Measurements from ENCODE around the gene ZNF786.
"Not testable (repeated sequence)": the region's sequence is repeated elsewhere in the genome, so short reads cannot be mapped to it uniquely, and the experiment has no call there.

ZNF786 gene

GRCh38 chr7:149031353-149031910 is 59.1 kb downstream of the ZNF786 start:
- DNase-seq (ENCODE audit: low read depth, low spot score), result no peak

GRCh38 chr7:149030439-149030838 is 60.1 kb downstream of the ZNF786 start:
- DNase-seq (ENCODE audit: low read depth, low spot score), result not testable (repeated sequence)

GRCh38 chr7:149028346-149029109 is 62.0 kb downstream of the ZNF786 start, which contains the start of gene PDIA4:
Gene PDIA4 (minus strand): TSS chr7:149028505. CDS start chr7:149028408, 97 bp downstream.
- DNase-seq (ENCODE audit: low read depth, low spot score), result peak; percentile 99

- no peak for DNase-seq (ENCODE audit: low read depth, low spot score)
These were observed 62.7 kb downstream of the ZNF786 start for GRCh38 chr7:149027611-149028345.

GRCh38 chr7:149027055-149027454 is 63.5 kb downstream of the ZNF786 start:
- no peak for DNase-seq (ENCODE audit: low read depth, low spot score)

- no peak for DNase-seq (ENCODE audit: low read depth, low spot score)
These were observed 66.9 kb downstream of the ZNF786 start for GRCh38 chr7:149023662-149024061.

GRCh38 chr7:149022756-149023360 is 67.7 kb downstream of the ZNF786 start:
- no peak for DNase-seq (ENCODE audit: low read depth, low spot score)

GRCh38 chr7:149021725-149022062 is 68.8 kb downstream of the ZNF786 start:
- DNase-seq (ENCODE audit: low read depth, low spot score), result no peak

- DNase-seq (ENCODE audit: low read depth, low spot score), result no peak
These were observed 70.0 kb downstream of the ZNF786 start for GRCh38 chr7:149020483-149020882.
